H9 (cell line): Measurements from ENCODE around the gene MBTPS1. TPM values are rescaled to one million over a fixed set of nuclear protein-coding genes. Genes with fewer than 3 reads are reported as not detected.

Source experiments
- DNase-seq: peaks from one replicate; pipeline ENCODE4 v3.0.0-alpha.2; 2017
- H2AFZ ChIP-seq: one replicate; pipeline ENCODE4 v1.6.1; 2013; ENCODE audit warnings: mild to moderate bottlenecking, low read length, control low read depth, moderate library complexity
- H2AK5ac ChIP-seq: 2 replicates; pipeline ENCODE4 v1.6.1; 2013; ENCODE audit warnings: low read length, control low read depth, mixed read lengths; ENCODE audit not compliant: insufficient read length
- H2BK120ac ChIP-seq: one replicate; pipeline ENCODE4 v1.6.1; 2013; ENCODE audit warnings: low read depth, mild to moderate bottlenecking, low read length, control low read depth, inconsistent platforms; ENCODE audit not compliant: poor library complexity, severe bottlenecking
- H2BK12ac ChIP-seq: 2 replicates; pipeline ENCODE4 v1.6.1; 2013; ENCODE audit warnings: low read length, control low read depth, mixed read lengths, low read depth; ENCODE audit not compliant: insufficient read length
- H2BK15ac ChIP-seq: 2 replicates; pipeline ENCODE4 v1.6.1; 2013; ENCODE audit warnings: low read depth, low read length, control low read depth
- H2BK20ac ChIP-seq: one replicate; pipeline ENCODE4 v1.6.1; 2013; ENCODE audit warnings: low read depth, mild to moderate bottlenecking, low read length, control low read depth, inconsistent platforms; ENCODE audit not compliant: poor library complexity, severe bottlenecking
- H2BK5ac ChIP-seq: 2 replicates; pipeline ENCODE4 v1.6.1; 2013; ENCODE audit warnings: low read length, control low read depth, mixed read lengths; ENCODE audit not compliant: insufficient read length
- H3K14ac ChIP-seq: 2 replicates; pipeline ENCODE4 v1.6.1; 2013; ENCODE audit warnings: low read length, control low read depth; ENCODE audit not compliant: insufficient read depth
- H3K18ac ChIP-seq: 2 replicates; pipeline ENCODE4 v1.6.1; 2013; ENCODE audit warnings: low read depth, mild to moderate bottlenecking, mixed read lengths, low read length, control low read depth; ENCODE audit not compliant: insufficient read length
- H3K23ac ChIP-seq: 2 replicates; pipeline ENCODE4 v1.6.1; 2013; ENCODE audit warnings: low read length, control low read depth, mixed read lengths, low read depth; ENCODE audit not compliant: insufficient read length
- H3K23me2 ChIP-seq: 2 replicates; pipeline ENCODE4 v1.6.1; 2013; ENCODE audit warnings: low read depth, mild to moderate bottlenecking, mixed read lengths, low read length, control low read depth; ENCODE audit not compliant: insufficient read length, poor library complexity, severe bottlenecking
- H3K27ac ChIP-seq: 2 replicates; pipeline ENCODE4 v1.5.1; 2013; ENCODE audit warnings: low read length, control low read depth, mixed read lengths, low read depth; ENCODE audit not compliant: insufficient read length
- H3K27me3 ChIP-seq: 2 replicates; pipeline ENCODE4 v1.6.1; 2013; ENCODE audit warnings: low read length, control low read depth, inconsistent platforms; ENCODE audit not compliant: insufficient read depth
- H3K4ac ChIP-seq: 2 replicates; pipeline ENCODE4 v1.6.1; 2013; ENCODE audit warnings: low read depth, mild to moderate bottlenecking, control low read depth, inconsistent platforms, low read length, moderate library complexity
- H3K4me1 ChIP-seq: 2 replicates; pipeline ENCODE4 v1.6.1; 2013; ENCODE audit warnings: low read length, control low read depth, inconsistent platforms; ENCODE audit not compliant: insufficient read depth
- H3K4me2 ChIP-seq: 2 replicates; pipeline ENCODE4 v1.6.1; 2013; ENCODE audit warnings: low read length, control low read depth, mixed read lengths; ENCODE audit not compliant: insufficient read length, insufficient read depth
- H3K56ac ChIP-seq: 2 replicates; pipeline ENCODE4 v1.6.1; 2013; ENCODE audit warnings: low read depth, mild to moderate bottlenecking, mixed read lengths, low read length, control low read depth; ENCODE audit not compliant: insufficient read length
- H3K79me1 ChIP-seq: 2 replicates; pipeline ENCODE4 v1.6.1; 2013; ENCODE audit warnings: low read depth, mild to moderate bottlenecking, moderate library complexity, low read length, control low read depth, inconsistent platforms; ENCODE audit not compliant: insufficient read depth, poor library complexity, severe bottlenecking
- H3K79me2 ChIP-seq: 2 replicates; pipeline ENCODE4 v1.6.1; 2013; ENCODE audit warnings: low read length, control low read depth, inconsistent platforms; ENCODE audit not compliant: insufficient read depth
- H3K9ac ChIP-seq: 2 replicates; pipeline ENCODE4 v1.6.1; 2013; ENCODE audit warnings: low read length, control low read depth, mixed read lengths; ENCODE audit not compliant: insufficient read length; ENCODE audit errors: extremely low read depth
- H3K9me3 ChIP-seq: one replicate; pipeline ENCODE4 v1.6.1; 2013; ENCODE audit warnings: low read depth, low read length, inconsistent platforms; ENCODE audit not compliant: control insufficient read depth
- H3T11ph ChIP-seq: one replicate; pipeline ENCODE4 v1.6.1; 2013; ENCODE audit warnings: mild to moderate bottlenecking, low read length, control low read depth, inconsistent platforms
- H4K20me1 ChIP-seq: one replicate; pipeline ENCODE4 v1.6.1; 2013; ENCODE audit not compliant: control insufficient read depth, insufficient read length, insufficient read depth
- H4K5ac ChIP-seq: 2 replicates; pipeline ENCODE4 v1.6.1; 2013; ENCODE audit warnings: low read depth, mild to moderate bottlenecking, mixed read lengths, low read length, control low read depth; ENCODE audit not compliant: insufficient read length
- H4K8ac ChIP-seq: replicated peaks from 2 replicates; pipeline ENCODE4 v1.6.1; 2013; ENCODE audit warnings: low read length, control low read depth, mixed read lengths, low read depth; ENCODE audit not compliant: insufficient read length
- H4K91ac ChIP-seq: 2 replicates; pipeline ENCODE4 v1.6.1; 2013; ENCODE audit warnings: low read depth, mild to moderate bottlenecking, moderate library complexity, mixed read lengths, low read length, control low read depth; ENCODE audit not compliant: insufficient read length
- H3K27ac Mint-ChIP-seq, 3 experiments: 2 replicates in 2 of 3; 3 replicates in 1 of 3; pipeline ENCODE4 v1.8.0; 2020 to 2021; ENCODE audit warnings: mixed read lengths in 3 of 3, mild to moderate bottlenecking in 1 of 3, moderate library complexity in 1 of 3
- H3K27me3 Mint-ChIP-seq: 2 replicates; pipeline ENCODE4 v1.8.0; 2021; ENCODE audit warnings: low read depth, mild to moderate bottlenecking, moderate library complexity, mixed read lengths
- H3K36me3 Mint-ChIP-seq, 3 experiments: 2 replicates in 2 of 3; 3 replicates in 1 of 3; pipeline ENCODE4 v1.8.0; 2020 to 2021; ENCODE audit warnings: low read depth in 3 of 3, mixed read lengths in 3 of 3; ENCODE audit not compliant: insufficient read depth in 1 of 3
- H3K4me1 Mint-ChIP-seq, 2 experiments: 2 replicates each; pipeline ENCODE4 v1.8.0; 2020; ENCODE audit warnings: mixed read lengths in 2 of 2
- H3K4me3 Mint-ChIP-seq, 2 experiments: 2 replicates in 1 of 2; 3 replicates in 1 of 2; pipeline ENCODE4 v1.8.0; 2020 to 2021; ENCODE audit warnings: mild to moderate bottlenecking in 2 of 2, mixed read lengths in 2 of 2, moderate library complexity in 1 of 2
- H3K9me3 Mint-ChIP-seq, 2 experiments: 2 replicates in 1 of 2; 3 replicates in 1 of 2; pipeline ENCODE4 v1.8.0; 2020; ENCODE audit warnings: mild to moderate bottlenecking in 2 of 2, mixed read lengths in 2 of 2, moderate library complexity in 1 of 2
- WGBS: extraction: QIAGEN DNeasy Blood & Tissue Kit; methylation state at CpG from one replicate; pipeline ENCODE4 v1.1.7; 2013; ENCODE audit warnings: missing lambda C conversion rate, low lambda C conversion rate, mixed read lengths; ENCODE audit not compliant: insufficient read length; ENCODE audit errors: extremely low coverage; 5-methylcytosine and 5-hydroxymethylcytosine counted together
- total RNA-seq: library from RNA; stranded (reverse); gene quantifications from 2 replicates; pipeline ENCODE4 v1.2.1, GENCODE V29; 2021
- TF ChIP-seq, protein P1 (sequence below): fragments of 200-600 bp; sonication (generic); conservative IDR thresholded peaks from 3 replicates; pipeline ENCODE4 v1.8.0; 2021; ENCODE audit warnings: antibody characterized with exemption, mild to moderate bottlenecking

MBTPS1 gene
- total RNA-seq, 1 experiment from 2014 or later, result 48.7 TPM

DNA sequence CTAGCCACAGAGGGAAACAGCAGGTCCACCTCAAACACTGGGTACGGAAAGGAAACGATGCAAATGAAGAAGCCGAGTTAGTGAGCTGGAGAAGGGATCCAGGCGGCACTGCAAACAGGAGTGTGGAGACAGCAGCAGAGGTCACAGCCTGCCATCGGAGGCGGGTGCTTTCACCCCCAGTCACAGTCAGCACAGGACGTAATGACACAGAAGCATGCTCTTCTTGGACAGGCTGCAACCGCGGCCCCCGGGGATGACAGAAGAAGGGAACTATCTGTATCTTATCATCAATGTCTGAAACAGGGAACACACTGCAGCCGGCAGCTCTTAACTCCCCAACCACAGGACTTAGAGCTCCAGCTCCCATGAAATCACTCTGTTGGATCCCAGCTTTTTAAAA, 58.1 kb downstream of the MBTPS1 start:
- no peaks in the 10 kb centered on the region for H3K27me3 Mint-ChIP-seq
- H2AK5ac ChIP-seq, result no peak overlapping the region
- H3K9me3 Mint-ChIP-seq, result no peaks in the 10 kb centered on the region
- H4K91ac ChIP-seq, result no peak overlapping the region
- no peak overlapping the region for H3K27ac Mint-ChIP-seq
- no peak overlapping the region for H4K5ac ChIP-seq
- no peak overlapping the region for H3K9ac ChIP-seq
- no peaks in the 10 kb centered on the region for H3K4me1 ChIP-seq
- no peak overlapping the region for H2BK5ac ChIP-seq
- H2BK20ac ChIP-seq, result no peak overlapping the region
- no peak overlapping the region for H3K14ac ChIP-seq
- no peak overlapping the region for H3T11ph ChIP-seq
- H3K4ac ChIP-seq, result no peak overlapping the region
- H3K23ac ChIP-seq, result no peak overlapping the region
- no peak overlapping the region; a peak in 1 of 5 replicates for H3K4me3 Mint-ChIP-seq
- H4K8ac ChIP-seq, result no peak overlapping the region
- no peak overlapping the region for H3K56ac ChIP-seq
- H2AFZ ChIP-seq, result no peak overlapping the region
- H3K79me2 ChIP-seq, result no peaks in the 10 kb centered on the region
- no peak overlapping the region for H3K4me2 ChIP-seq
- H3K27me3 ChIP-seq, result no peaks in the 10 kb centered on the region
- no peak overlapping the region for H2BK15ac ChIP-seq
- H3K27ac ChIP-seq, result no peak overlapping the region
- peaks cover 7 to 16% of the 10 kb centered on the region in 2 experiments for H3K4me1 Mint-ChIP-seq
- H2BK12ac ChIP-seq, result no peak overlapping the region
- no peak overlapping the region for H2BK120ac ChIP-seq
- TF ChIP-seq, protein P1, sequence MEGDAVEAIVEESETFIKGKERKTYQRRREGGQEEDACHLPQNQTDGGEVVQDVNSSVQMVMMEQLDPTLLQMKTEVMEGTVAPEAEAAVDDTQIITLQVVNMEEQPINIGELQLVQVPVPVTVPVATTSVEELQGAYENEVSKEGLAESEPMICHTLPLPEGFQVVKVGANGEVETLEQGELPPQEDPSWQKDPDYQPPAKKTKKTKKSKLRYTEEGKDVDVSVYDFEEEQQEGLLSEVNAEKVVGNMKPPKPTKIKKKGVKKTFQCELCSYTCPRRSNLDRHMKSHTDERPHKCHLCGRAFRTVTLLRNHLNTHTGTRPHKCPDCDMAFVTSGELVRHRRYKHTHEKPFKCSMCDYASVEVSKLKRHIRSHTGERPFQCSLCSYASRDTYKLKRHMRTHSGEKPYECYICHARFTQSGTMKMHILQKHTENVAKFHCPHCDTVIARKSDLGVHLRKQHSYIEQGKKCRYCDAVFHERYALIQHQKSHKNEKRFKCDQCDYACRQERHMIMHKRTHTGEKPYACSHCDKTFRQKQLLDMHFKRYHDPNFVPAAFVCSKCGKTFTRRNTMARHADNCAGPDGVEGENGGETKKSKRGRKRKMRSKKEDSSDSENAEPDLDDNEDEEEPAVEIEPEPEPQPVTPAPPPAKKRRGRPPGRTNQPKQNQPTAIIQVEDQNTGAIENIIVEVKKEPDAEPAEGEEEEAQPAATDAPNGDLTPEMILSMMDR, result no peak
- no peaks in the 10 kb centered on the region for H3K79me1 ChIP-seq
- no peaks in the 10 kb centered on the region for H3K9me3 ChIP-seq
- no peaks in the 10 kb centered on the region for H4K20me1 ChIP-seq
- no peaks in the 10 kb centered on the region for H3K23me2 ChIP-seq
- no peak overlapping the region for H3K18ac ChIP-seq
- DNase-seq, result no peak
- no CpG with 5 or more reads among the region's 11 CpGs for WGBS
- H3K36me3 Mint-ChIP-seq, result peaks cover 12 to 84% (median 63%) of the 10 kb centered on the region in 3 experiments; a peak in 6 of 7 replicates
